Stimulated activated CD4-positive, alpha-beta T cell treated with anti-CD3 and anti-CD28 coated beads, Interleukin-4, amount 100 ng/mL, for 4 hours (primary cell): ENCODE data around the gene MAP3K19.

Experiments used
- DNase-seq, 2 experiments: peaks; one replicate each; pipeline ENCODE4 v3.0.0-alpha.2; 2020

The MAP3K19 gene

GRCh38 chr2:134927195-134927594, 120.1 kb downstream of the MAP3K19 start:
- DNase-seq = no peak

- DNase-seq = no peak
Measured at GRCh38 chr2:134926231-134926931, 120.9 kb downstream of the MAP3K19 start.

DNA sequence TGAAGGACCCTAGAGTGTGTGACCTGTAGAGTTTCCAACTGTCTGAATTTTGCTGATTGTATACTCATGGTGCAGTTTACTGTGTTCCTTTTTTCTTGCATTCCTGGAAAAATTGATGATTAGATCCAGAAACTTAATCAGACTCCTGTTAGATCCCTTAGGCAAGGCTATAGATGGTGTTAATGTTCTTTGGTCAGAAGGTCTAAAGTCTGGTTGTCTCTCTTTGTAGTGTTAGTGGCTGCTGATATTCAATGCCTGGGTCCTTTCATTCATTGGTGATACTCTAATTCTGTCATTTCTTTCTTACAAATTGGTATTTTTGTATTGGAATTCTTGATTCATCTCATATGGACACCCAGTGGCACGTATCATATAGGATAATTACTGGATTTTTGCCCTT, 122.3 kb downstream of the MAP3K19 start:
- no peak for DNase-seq

DNA sequence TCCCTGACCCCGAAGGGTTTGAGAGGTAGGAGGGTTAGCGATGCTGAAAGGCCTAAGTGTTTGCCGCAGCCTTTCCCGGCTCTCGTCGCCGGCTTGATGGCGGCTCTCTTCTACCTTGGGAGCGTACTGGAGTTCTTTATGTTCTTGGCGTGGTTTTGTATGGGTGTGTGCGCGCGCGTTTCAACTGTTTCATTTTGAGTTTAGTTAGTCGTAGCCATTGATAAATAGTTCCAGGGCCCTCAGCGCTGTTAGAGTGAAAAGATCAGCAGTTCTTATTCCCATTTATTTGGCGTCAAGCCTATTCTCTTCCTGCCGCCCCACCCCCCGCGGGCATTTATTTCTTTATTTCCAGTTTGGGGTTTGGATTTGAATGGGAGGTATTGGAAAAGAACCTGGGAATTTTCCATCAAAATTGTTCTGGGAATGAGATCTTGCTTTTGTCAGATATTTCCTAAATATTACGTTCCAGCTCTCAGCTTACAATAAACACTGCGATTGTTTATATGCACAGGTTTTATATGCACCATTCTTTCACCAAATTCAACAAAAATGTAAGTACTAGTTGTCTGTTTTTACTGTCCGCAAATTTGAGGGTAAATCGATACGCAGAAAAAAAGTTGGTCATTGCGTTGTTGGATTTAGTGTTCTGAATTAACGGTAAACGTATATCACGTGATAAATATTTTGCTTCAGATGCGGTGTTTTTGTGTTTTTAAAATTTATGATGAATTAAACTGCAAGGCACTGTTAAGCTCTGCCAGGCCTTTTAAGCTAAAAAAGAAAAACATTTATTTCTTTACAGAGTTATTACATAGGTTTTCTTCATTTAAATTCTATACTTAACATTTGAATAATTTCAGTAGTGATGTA, 127.7 kb downstream of the MAP3K19 start:
- peak; percentile 35 to 50 for DNase-seq

- DNase-seq = peak; percentile 99 to 100
Measured at GRCh38 chr2:134918526-134919340, 128.5 kb downstream of the MAP3K19 start, which contains the start of gene CCNT2. CCNT2 (plus strand) TSS chr2:134918822; CDS start chr2:134918855, 33 bp downstream.

DNA sequence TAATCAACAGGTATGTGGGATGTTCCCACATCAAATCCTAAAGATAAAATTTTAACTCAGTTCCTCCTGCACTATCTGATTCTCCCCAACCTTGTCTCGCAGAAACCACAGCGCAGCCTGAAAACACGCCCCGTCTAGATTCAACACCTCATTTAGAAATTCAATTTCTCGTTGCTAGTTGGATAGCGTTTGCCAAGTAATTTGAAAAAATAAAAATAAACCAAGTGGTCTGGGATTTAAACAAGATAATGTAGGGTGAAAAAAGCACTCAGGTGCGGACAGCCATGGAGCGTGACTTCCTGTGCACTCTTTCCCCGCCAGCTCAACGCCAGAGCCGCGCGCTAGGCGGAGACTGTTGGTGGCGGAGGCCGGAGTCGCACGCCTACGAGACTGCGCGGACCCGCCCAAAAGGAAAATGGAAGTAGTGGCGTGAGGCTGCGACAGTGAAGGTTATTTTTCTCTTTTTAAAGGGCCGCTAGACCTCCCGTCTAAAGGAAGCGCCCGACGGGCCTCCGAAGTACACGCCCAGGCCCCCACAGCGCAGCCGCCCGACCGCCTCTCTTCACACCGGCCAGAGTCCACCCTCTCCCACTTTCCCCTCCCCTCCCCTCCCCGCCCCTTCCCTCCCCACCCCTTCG, 129.2 kb downstream of the MAP3K19 start:
- peak in 1 of 2 experiments; percentile 87 for DNase-seq

DNA sequence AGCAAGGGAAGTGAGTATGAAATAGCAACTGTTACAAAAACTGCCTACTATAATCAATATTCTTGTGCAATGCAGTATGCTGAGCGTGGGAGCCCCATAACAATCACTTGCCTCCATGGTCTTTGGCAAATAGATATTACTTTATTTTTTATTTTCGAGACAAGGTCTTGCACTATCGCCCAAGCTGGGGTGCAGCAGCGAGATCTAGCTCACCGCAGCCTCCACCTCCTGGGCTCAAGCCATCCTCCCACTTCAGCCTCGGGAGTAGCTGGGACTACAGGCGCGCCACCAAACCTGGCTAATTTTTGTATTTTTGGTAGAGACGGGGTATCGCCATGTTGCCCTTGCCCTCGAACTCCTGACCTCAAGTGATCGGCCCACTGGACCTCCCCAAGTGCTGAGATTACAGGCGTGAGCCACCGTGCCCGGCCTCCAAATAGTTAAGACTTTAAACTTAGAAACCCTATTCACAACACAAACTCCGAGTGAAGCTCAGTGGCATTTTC, 129.8 kb downstream of the MAP3K19 start:
- peak in 1 of 2 experiments; percentile 4 for DNase-seq
